ENCODE measurements around the gene ZFAND3.
"Not testable (repeated sequence)": the region's sequence is repeated elsewhere in the genome, so short reads cannot be mapped to it uniquely, and the experiment has no call there.

The ZFAND3 gene

DNA sequence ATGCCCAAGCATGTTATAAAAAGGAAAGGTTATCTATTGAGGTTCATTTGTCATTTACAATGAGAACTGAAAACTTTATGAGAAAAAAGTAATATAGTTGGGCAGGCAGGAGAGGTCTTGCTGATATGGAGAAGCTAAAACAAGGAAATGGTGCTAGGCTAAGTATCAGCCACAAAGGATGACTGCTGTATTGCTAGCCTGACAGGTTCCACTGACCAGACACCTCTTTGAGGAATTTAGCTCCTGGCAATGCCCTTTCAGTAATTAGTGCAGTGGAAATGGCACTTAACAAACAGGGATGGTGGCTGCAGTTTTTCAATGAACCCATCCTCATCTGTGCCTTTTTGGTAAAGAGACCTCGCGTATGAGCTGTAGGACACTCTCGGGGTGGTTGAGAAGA, 284.4 kb downstream of the ZFAND3 start:
- no peak for DNase-seq

DNA sequence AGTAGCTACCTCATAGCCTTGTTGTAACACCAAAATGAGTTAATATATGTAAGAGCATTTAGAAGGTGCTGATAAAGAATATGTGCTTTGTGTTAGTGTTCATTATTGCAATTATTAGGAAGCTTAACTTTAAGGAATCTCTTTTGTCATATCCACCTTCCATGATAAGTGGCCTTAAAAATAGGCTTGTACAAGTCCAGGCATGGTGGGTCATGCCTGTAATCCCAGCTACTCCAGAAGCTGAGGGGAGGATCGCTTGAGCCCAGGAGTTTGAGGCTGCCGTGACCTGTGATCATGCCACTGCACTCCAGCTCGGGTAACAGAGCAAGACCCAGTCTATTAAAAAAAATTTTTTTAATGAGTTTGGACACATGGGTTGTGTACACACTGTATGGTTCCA, 285.5 kb downstream of the ZFAND3 start:
- no peak for DNase-seq

DNA sequence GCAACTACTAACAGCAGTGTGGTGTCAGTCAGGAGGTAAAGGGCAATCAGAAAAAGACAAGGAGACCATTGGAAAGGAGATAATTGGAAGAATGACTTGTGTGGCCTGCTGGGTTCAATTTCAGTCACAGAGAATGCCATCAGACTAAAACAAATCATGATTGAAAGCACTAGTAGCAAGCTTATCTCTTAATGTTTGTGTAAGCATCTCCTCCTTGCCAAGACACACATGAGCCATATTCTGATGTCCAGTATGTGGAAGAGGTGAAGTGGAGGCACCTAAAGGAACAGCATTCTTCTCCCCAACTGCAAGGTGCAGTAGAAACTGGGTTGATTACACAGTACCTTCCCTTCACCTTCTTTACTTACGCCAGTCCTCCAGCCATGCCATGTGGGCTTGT, 287.5 kb downstream of the ZFAND3 start:
- no peak for DNase-seq

DNA sequence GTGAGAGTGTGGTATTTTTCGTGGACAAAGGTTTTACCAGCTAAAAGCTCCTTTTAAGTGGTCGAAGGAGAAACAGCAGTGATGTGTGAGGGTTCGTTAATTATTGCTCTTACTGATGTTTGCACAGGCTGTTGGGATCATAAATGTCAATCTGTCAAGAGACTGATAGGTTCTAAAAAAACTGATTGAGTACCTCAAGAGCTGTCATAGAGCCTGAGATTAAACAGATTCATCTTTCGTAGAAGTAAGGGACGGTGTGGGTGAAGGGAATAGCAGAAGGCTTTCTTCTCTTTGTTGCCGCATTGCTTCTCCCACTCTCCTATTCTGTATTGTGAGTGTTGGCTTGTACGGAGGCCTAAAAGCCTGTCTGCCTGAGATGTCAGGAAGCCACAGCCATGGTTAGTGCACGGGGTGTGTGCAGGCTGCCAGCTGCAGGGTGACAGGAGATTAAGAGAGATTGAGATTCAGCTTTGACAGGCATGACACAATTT, 291.0 kb downstream of the ZFAND3 start:
- DNase-seq: peak in 1 of 2 experiments; percentile 15

DNA sequence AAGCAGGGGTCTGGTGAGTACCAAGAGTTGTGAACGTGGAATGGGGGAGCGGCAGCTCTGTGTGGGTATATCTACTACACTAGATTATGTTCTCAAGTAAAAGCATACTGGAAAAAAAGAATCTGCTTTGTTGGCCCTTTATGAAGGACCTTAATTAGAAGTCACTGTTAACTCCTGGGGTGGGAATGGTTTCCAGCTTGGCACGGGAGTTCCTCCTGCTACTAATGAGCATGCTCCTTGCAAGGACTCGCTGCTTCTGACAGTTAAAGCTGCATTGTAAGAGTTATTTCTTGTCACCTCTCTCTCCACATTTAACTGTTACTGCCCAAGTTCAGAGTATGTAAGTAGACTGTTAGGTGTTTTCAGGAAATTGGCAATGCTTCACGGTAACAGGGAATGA, 292.7 kb downstream of the ZFAND3 start:
- no peak for DNase-seq

DNA sequence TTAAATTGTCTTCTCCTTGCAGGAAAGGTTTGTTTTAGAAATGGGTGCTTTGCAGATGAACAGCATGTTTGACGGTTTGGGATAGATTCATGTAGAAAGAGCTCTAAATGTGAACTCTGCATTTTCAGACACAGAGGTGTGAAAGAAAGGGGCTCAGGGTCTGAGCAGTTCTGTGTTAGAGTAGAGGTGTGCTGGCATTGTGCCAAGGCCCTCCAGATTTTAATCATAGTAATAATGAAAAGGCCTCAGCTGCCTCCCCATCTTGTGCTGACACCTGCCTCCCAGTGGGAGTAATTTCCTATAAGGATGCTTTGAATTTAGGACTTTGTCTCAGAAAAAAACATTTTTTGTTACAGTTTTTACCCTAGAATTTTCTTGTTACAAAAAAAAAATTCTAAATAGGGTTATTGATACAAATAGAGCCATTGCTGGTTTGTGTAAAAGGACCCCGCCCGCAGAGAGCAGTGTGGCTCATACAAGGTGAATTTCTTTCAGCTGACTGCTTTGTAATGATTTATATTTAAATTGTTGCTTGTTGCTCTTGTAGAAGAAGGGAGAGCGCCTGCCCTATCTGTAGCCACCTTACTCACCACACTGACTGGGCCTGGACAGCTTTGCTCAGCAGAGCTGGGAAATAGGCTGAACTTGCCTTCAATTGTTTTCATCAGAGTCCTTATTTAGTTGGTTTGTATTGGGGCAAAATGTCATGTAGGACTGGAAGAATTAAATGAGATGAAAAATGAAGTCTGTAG, 294.5 kb downstream of the ZFAND3 start:
- no peak for DNase-seq

DNA sequence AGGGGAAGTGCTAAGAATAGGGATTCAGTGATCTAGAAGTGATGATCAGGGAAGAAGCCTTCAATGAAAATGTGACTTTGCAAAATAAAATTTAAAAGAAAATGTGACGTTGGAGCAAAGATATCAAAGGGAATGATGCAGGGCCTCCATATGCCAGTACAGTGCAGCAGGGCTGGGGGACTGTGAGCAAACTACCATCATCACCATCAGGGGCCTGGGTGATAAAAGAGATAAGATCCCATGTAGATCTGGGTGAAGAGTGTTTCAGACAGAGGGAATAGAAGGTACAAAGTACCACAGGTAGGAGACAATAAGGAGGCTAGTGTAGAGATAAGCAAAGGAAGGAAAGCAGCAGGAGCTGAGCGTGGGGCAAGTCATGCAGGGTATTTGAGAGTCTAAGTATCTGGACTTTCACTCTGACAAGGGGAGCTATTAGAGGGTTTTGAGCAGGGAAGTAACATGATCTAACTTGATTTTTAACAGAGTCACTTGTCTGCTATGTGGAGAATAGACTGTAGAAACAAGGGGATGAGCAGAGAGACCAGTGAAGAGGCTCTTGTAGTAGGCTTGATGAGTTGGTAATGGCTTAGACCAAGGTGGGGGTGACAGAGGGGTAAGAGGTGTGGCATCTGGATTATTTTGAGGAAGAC, 295.6 kb downstream of the ZFAND3 start:
- no peak for DNase-seq

DNA sequence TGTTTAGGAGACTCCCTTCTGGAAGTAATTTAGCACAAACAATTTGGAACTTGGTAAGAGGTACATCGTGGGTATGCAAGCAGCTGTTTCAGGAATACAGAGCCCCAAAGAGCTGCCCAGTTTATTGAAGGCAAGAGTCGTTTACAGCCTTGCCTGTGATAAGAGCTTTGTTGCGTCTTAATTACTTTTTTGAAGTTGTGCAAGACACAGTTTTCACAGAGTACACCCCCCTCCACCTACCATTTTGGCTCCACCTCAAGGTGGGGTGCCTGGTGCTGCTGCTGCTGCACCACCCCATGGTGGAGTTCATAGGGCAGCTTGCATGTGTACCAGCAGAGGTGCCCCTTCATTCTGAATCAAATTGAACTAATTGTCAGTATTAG, 296.1 kb downstream of the ZFAND3 start:
- no peak for DNase-seq

DNA sequence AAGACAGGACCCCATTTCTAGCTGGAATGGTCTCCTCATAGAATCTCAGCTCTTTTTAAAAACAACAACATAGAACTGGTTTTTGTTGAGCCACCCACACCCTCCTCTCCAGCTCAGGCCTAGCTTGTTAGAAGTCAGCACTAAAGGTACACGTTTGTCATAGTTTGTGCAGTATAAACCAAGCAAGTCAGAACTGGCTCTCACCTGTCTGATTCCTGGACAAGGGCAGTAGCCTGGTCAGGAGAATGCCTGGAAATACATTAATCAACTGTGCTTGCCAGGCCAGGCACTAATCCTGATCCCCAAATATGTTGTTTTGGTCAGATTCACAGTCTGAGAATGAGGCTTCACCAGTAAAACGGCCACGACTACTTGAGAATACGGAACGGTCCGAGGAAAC, 296.7 kb downstream of the ZFAND3 start:
- DNase-seq: no peak

DNA sequence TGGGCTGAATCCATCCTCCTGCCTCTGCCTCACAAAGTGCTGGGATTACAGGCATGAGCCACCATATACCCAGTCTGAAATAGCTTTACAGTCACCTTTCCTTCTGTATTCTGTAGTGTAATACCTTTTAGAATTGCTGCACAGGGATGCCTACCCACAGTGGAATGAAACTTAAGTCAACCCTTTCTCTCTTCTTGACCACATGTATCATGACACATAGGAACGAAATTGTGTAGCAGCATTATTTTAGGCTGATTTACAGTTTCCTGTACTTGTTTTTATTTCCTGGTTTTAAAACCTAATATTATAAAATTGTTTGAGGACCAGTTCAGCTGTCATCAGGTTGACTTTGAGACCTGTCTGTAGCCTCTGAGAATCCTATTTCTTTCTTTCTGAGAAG, 297.8 kb downstream of the ZFAND3 start:
- no peak for DNase-seq

DNA sequence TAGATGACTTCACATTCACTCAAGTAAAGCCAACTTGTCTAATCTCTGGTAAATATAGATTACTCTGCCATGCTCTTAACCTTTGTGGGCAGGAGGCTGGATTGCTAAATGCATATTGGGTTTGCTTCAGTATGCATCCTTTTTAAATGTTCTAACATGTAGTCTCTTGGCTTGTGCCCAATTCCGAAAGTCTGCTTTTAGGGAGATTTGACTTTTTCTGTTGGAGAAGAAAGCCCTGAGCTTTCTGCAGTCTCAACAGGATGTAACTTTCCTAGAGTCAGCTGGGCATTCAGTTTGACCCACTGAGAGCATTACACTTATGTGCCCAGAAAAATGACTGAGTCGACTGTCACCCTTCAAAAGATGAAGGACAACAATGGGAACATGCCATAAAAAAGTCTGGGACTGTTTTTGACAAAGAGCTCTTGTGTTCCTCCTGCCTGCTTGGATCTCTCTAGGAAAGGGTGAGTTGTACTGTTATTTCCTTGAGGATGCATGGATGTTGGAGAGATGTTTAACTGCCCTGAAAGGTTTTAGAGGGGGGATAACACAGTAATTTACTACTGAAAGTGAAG, 299.4 kb downstream of the ZFAND3 start:
- no peak for DNase-seq

DNA sequence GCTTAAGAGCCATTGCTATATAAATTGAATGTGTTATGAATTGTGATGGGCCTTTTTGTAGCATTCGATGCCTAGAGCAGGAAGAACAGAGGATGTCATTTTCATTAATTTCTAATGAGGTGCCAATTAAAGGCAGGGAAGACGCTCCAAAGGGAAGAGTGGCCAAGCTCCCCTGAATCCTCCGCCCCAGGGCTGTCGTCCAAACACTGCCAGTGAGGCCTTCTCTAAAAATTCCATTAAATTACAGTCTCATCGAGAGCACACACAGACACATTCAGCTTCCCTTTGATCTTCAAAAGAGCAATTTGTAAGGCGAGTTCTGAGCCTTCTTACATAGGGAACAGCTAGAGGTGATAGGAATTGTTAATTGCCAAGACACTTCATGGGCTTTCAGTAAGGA, 300.0 kb downstream of the ZFAND3 start:
- no peak for DNase-seq

DNA sequence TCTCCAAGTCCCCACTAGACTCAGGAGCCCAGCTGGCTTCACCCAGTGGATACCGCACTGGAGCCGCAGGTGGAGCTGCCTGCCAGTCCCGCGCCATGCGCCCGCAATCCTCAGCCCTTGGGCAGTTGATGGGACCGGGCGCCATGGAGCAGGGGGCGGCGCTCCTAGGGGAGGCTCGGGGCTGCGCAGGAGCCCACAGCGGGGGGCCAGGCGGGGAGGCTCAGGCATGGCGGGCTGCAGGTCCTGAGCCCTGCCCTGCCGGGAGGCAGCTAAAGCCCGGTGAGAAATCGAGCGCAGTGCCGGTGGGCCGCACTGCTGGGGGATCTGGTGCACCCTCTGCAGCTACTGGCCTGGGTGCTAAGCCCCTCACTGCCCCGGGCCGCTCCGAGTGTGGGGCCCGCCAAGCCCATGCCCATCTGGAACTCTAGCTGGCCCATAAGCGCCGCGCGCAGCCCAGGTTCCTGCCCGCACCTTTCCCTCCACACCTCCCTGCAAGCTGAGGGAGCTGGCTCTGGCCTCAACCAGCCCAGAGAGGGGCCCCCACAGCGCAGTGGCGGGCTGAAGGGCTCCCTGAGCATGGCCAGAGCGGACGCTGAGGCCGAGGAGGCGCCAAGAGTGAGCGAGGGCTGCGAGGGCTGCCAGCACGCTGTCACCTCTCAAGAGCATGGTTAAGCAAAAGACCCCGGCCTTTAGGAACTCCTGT, 304.8 kb downstream of the ZFAND3 start:
- not testable (repeated sequence) for DNase-seq

DNA sequence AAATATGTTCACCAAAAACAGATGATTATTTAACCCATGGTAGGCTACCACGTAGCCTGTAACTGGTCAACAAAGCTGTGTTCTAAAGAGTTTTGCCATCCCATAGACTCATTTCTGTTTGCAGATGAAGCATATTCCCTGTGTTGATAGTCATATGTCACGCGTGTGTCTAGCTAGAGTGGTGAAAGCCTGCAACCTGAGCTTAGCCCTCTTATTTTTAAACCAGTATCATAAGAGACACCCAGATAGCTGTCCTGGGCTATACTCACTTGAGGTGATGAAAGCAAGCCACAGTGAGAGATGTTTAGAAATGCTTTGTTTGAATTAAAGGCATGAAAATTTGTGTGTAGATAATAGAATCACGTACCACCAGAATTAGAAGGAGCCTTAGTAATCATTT, 307.8 kb downstream of the ZFAND3 start:
- no peak for DNase-seq

DNA sequence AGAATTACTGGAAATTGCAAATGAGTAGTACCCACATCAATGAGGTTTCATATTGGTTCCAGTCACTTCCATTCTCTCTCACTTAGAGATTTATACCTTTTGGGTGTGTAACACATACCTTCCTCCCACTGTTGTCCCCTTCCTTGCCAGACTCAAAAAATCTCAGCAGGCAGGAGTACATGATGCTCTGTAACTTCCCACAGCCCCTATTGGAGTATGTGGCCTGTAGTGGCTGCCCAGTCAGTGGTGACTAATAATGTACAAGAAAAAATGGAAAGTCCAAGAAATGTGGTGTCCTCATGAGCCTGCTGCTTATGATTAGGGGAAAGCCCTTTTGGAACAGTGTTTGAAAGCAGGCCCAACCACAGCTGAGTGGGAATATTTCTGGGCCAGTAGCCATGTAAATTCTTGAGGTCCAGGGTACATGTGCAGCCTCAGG, 312.0 kb downstream of the ZFAND3 start:
- no peak for DNase-seq

DNA sequence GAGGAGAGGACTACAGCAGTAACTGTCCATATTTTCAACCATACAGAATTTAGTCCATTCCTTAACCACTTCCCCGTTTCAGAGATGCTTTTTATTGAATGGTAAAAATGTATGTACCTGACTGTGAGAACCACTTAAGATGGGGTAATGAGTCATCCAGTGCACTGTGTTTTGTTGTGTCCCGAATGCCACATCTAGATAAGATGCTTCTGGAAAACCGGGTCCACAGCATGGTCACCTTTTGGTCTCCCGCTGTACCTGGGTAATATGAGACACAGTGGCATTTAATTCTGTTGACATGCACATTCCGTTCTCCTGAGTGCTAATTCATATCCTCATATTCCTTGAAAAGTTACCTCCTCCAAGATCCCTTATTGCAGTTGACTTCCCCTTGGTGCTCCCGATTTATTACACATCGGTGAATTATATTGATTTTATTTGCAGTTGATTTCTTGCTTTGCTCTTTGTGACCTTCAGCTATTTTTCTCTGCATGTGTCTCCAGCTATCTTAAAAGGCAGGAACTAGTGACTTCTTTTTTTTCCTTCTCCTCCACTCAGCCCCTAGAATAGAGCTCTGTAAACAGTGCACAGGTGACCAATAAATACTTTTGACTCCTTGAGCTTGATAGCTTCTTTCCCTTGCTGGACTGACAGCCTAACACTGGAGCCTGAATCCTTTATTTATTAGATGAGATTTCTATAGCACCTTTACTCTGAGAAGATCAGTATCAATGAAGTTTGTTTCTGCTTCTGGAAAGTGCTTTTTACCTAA, 314.6 kb downstream of the ZFAND3 start:
- no peak for DNase-seq

DNA sequence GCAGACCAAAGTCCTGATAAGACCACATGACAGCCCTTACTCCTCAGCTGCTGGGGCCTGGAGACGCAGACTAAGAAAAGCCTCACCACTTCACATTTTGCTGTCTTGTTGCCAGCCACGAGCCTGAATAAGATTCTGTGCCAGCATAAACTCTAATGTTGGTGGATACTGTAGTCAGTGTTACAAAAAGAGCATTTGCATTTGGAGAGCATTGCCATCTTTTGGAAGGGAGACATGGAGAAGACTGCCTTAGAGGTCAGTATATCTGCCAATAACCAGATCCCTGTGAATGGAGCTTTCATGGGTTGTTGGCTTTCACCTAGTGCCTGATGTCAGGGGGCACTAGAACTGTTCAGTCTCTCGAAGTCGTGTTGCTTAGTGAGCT, 315.2 kb downstream of the ZFAND3 start:
- DNase-seq: peak in 1 of 2 experiments; percentile 29

DNA sequence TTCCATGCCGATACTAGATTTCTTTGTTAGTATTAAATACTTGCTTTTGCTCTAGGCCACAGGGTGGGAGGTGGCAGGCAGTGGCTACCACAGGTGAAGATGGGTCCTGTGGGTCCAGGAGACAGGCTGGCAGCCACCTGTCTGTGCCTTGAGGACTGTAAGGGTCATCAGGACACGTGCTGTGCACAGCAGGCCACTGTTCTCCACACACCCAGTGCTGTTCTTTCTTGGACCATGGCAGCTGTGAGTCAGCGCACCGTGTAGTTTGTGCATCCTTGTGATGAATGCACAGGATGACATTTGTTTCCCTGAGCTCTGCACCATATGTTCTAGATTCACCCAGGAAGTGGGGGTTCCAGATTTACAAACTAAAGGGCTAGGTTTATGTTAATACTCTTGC, 317.0 kb downstream of the ZFAND3 start:
- DNase-seq: no peak

DNA sequence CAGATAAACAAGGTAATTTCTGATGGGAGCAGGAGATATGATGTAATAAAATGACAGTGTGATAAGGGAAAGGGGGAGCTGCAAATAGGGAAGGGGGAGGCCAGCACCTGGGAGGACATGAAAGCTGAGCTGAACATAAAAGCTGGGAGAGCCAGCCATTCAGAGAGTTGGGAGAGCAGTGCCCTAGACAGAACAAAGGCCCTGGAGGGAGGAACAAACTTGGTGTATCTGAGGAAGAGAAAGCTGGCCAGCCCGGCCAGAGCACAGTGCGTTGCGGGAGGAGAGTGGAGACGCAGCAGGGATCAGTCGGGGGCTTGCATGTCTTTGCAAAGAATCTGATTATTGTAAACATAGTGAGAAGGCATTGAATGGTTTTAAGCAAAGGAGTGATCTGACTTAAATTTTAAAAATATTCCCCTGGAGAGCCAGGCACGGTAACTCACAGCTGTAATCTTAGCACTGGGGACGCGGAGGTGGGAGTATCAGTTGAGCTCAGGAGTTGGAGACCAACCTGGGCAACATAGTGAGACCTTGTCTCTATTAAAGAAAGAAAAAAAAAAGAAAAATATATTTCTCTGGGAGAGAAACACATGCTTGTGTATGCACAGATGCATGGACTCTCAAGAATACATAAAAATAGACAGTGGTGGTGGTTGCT, 318.2 kb downstream of the ZFAND3 start:
- DNase-seq: no peak

DNA sequence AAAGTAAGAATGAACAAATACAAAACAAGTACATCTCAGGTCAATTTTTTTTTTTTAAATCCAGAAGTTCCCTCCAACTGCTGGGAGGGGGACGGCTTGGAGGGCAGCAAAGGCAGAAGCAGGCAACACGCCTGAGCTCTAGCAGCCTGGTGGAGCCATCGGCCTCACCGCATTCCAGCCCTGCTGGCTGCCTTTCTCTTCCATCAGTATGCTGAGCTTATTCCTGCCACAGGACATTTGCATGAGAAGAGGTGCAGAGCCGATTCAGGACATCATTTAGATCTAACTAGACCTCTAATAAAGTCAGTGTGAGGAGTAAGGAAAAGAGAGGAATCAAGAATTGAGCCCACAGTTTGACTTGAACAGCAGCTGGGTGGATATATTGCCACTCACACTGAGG, 318.8 kb downstream of the ZFAND3 start:
- DNase-seq: no peak

DNA sequence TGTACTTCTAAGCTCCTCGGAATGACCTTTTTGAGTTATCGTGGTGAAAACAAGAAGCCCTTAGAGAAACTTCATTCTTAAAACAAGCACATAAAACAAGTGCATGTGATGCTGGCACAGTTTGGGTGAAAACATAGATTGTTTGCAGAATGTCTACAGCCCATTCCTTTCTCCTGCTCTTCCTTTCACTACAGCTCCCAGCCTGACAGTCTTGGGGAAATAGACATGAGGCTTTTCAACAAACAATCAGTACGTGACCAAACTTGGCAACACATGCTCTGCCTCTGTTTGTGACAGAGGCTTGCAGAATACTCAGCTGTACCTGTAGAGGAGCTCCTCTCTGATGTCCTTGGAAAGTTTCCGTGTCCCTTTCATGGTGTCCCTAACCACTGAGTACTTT, 321.6 kb downstream of the ZFAND3 start:
- DNase-seq: no peak

DNA sequence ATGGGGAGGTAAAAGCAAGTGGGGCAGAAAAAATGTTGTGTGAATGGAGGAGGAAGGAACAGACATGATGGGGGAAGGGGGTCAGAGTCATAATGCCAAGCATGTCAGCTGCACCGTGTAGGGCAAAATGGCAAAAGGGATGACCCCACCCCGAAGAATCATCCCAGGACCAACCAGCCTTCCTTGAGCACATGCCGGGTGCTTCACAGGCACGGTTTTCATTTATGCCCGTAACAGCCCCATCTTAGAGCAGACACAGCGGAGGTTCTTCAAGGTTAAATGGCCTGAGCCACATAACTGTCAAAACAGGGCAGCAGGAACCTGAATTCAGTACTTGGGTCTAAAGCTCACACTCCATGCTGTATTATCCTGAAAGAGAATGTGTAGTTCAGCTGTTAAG, 322.2 kb downstream of the ZFAND3 start:
- no peak for DNase-seq
